Measurements from ENCODE around the gene TOP2A. TPM values are rescaled to one million over a fixed set of nuclear protein-coding genes. Genes with fewer than 3 reads are reported as not detected.

The TOP2A gene
- total RNA-seq, 3 donors from 2014 or later (not counting 1 experiment from before 2014, with no cell fraction given): 2.0 to 6.4 (median 4.6) TPM

DNA sequence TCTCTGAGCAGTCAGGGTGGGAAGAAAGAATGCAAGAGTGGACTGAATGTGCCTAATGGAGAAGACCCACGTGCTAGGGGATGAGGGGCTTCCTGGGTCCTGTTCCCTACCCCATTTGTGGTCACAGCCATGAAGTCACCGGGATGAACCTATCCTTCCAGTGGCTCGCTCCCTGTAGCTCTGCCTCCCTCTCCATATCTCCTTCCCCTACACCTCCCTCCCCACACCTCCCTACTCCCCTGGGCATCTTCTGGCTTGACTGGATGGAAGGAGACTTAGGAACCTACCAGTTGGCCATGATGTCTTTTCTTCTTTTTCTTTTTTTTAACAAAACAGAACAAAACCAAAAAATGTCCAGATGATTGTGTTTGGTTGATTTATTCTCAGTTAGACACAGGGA is 39.7 kb upstream of the TOP2A start:
- WGBS (ENCODE audit: insufficient coverage): 90% methylated on average over 3 of the region's 3 CpGs
- TF ChIP-seq, protein P1, sequence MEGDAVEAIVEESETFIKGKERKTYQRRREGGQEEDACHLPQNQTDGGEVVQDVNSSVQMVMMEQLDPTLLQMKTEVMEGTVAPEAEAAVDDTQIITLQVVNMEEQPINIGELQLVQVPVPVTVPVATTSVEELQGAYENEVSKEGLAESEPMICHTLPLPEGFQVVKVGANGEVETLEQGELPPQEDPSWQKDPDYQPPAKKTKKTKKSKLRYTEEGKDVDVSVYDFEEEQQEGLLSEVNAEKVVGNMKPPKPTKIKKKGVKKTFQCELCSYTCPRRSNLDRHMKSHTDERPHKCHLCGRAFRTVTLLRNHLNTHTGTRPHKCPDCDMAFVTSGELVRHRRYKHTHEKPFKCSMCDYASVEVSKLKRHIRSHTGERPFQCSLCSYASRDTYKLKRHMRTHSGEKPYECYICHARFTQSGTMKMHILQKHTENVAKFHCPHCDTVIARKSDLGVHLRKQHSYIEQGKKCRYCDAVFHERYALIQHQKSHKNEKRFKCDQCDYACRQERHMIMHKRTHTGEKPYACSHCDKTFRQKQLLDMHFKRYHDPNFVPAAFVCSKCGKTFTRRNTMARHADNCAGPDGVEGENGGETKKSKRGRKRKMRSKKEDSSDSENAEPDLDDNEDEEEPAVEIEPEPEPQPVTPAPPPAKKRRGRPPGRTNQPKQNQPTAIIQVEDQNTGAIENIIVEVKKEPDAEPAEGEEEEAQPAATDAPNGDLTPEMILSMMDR (IDR thresholded peaks at IDR 0.05): no peak
- H3K27me3 ChIP-seq (ENCODE audit: control insufficient read depth, insufficient read depth, low read length): no peaks in the 10 kb centered on the region
- H3K27ac Mint-ChIP-seq: no peak overlapping the region
- peaks cover 8% of the 10 kb centered on the region for H3K36me3 ChIP-seq (ENCODE audit: control insufficient read depth, insufficient read depth, low read length)
- H3K9me3 Mint-ChIP-seq: no peaks in the 10 kb centered on the region
- no peaks in the 10 kb centered on the region for H3K9me3 ChIP-seq (ENCODE audit: control insufficient read depth, insufficient read depth, low read length)
- H3K36me3 Mint-ChIP-seq: no peaks in the 10 kb centered on the region
- intact Hi-C loops (cut with micrococcal nuclease): no loop called here
- no peaks in the 10 kb centered on the region for H3K4me1 ChIP-seq (ENCODE audit: control insufficient read depth, insufficient read depth, low read length)
- no peak overlapping the region for H3K4me3 Mint-ChIP-seq
- H3K27ac ChIP-seq (ENCODE audit: low read length): no peak overlapping the region
- H3K4me1 Mint-ChIP-seq: no peaks in the 10 kb centered on the region
- no peak overlapping the region for H3K4me3 ChIP-seq (ENCODE audit: low read length)
- ATAC-seq (no peak), DNase-seq (no peak)
- no peaks in the 10 kb centered on the region for H3K27me3 Mint-ChIP-seq (ENCODE audit: low read depth in 2 of 2)

GRCh38 chr17:40456396-40456951 is 38.8 kb upstream of the TOP2A start:
- DNase-seq (no peak), ATAC-seq (no peak)
- Mint-ChIP-seq H3K4me1 (no peaks in the 10 kb centered on the region), H3K27ac (no peak overlapping the region), H3K27me3 (ENCODE audit: low read depth in 2 of 2) (no peaks in the 10 kb centered on the region), H3K36me3 (no peaks in the 10 kb centered on the region), H3K4me3 (no peak overlapping the region), H3K9me3 (no peaks in the 10 kb centered on the region)
- 95% methylated on average over 16 of the region's 16 CpGs for WGBS (ENCODE audit: insufficient coverage)
- H3K36me3 ChIP-seq (ENCODE audit: control insufficient read depth, insufficient read depth, low read length): peaks cover 8% of the 10 kb centered on the region
- H3K27ac ChIP-seq (ENCODE audit: low read length): no peak overlapping the region
- intact Hi-C loops (cut with micrococcal nuclease): no loop called here
- no peaks in the 10 kb centered on the region for H3K9me3 ChIP-seq (ENCODE audit: control insufficient read depth, insufficient read depth, low read length)
- TF ChIP-seq, protein P1 (IDR thresholded peaks at IDR 0.05): no peak
- no peak overlapping the region for H3K4me3 ChIP-seq (ENCODE audit: low read length)
- no peaks in the 10 kb centered on the region for H3K4me1 ChIP-seq (ENCODE audit: control insufficient read depth, insufficient read depth, low read length)
- no peaks in the 10 kb centered on the region for H3K27me3 ChIP-seq (ENCODE audit: control insufficient read depth, insufficient read depth, low read length)

GRCh38 chr17:40454613-40454995 is 36.9 kb upstream of the TOP2A start:
- H3K27ac ChIP-seq (ENCODE audit: low read length): no peak overlapping the region
- intact Hi-C loops (cut with micrococcal nuclease): no loop called here
- H3K27ac Mint-ChIP-seq: no peak overlapping the region

More at GRCh38 chr17:40454613-40454995, 36.9 kb upstream of the TOP2A start:
- Histone ChIP-seq H3K9me3 (ENCODE audit: control insufficient read depth, insufficient read depth, low read length) (no peaks in the 10 kb centered on the region), H3K4me3 (ENCODE audit: low read length) (no peak overlapping the region), H3K4me1 (ENCODE audit: control insufficient read depth, insufficient read depth, low read length) (no peaks in the 10 kb centered on the region), H3K27me3 (ENCODE audit: control insufficient read depth, insufficient read depth, low read length) (no peaks in the 10 kb centered on the region), H3K36me3 (ENCODE audit: control insufficient read depth, insufficient read depth, low read length) (peaks cover 8% of the 10 kb centered on the region)
- Mint-ChIP-seq H3K4me1 (no peaks in the 10 kb centered on the region), H3K36me3 (no peaks in the 10 kb centered on the region), H3K9me3 (no peaks in the 10 kb centered on the region), H3K27me3 (ENCODE audit: low read depth in 2 of 2) (peaks cover 0 to 2% of the 10 kb centered on the region in 2 donors), H3K4me3 (no peak overlapping the region)
- DNase-seq (no peak), ATAC-seq (no peak)
- TF ChIP-seq, protein P1 (IDR thresholded peaks at IDR 0.05): no peak
- WGBS (ENCODE audit: insufficient coverage): 85% methylated on average over 2 of the region's 2 CpGs

Data from natural killer cell (primary cell).